NCI-H2029 treated with DMSO at 0.1 percent for 48 hours (cell line): ENCODE results near the gene CLIP2.
"Not testable (repeated sequence)": the region's sequence is repeated elsewhere in the genome, so short reads cannot be mapped to it uniquely, and the experiment has no call there.

ENCODE experiments used
- DNase-seq: peaks from one replicate; lab custom pipeline; 2025; lab: John Stamatoyannopoulos, UW

CLIP2 gene

GRCh38 chr7:74297516-74298233 is 8.5 kb downstream of the CLIP2 start:
- no peak for DNase-seq

GRCh38 chr7:74299401-74299800 is 10.2 kb downstream of the CLIP2 start:
- no peak for DNase-seq

DNA sequence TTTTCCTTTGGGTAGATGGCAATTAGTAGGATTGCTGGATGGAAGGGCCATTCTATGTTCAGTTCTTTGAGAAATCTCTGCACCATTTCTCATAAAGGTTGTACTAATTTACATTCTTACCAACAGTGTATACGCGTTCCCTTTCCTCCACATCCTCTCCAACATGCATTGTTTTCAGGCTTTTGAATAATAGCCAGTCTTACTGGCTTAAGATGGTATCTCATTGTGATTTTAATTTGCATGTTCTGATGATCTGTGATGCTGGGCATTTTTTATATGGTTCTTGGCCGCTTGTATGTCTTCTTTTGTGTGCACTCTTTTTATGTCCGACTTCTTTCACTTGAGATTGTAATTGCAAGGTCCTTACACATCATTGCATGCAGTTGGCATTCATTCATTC is 11.7 kb downstream of the CLIP2 start:
- DNase-seq = no peak

- DNase-seq = no peak
These were observed 13.6 kb downstream of the CLIP2 start for GRCh38 chr7:74302745-74303221.

GRCh38 chr7:74304550-74304949 is 15.3 kb downstream of the CLIP2 start:
- DNase-seq = no peak

GRCh38 chr7:74306004-74306729 is 17.0 kb downstream of the CLIP2 start:
- DNase-seq = no peak

GRCh38 chr7:74306730-74307469 is 17.7 kb downstream of the CLIP2 start:
- no peak for DNase-seq

DNA sequence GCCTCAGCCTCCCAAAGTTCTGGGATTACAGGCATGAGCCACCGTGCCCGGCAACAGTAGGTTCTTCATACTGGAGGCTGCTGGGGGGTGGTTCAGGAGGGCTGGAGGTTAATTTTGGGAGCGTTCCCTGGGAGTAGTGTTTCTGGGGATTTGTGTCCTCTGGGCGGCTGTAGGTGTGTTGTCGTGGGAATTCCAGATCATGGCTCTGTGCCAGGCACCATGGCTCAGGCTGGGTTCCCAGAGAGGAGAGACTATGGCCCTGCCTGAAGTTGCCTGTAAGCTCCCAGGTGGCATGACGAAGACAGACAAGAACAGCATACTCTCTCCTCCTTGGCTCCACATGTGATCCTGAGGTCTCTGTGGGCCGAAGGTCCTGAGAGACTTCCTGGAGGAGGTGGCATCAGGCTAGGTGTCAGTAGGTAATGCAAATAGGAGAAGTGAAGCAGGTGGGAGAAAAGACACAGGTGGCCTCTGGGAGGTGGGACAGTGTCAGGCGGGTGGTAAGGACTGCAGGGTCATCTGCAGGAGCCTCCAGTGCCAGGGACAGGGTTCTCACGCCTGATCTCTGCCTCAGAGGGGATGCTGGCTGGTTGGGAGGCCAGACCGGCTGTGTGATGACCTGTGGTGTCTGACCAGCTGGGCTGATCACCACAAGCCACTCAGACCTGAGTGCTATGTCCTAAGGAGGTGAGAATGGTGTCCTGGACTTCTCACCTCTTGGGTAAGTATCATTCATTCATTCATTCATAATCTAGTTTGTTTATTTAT is 18.7 kb downstream of the CLIP2 start:
- DNase-seq = no peak

GRCh38 chr7:74309181-74309580 is 20.0 kb downstream of the CLIP2 start:
- no peak for DNase-seq

- no peak for DNase-seq
These were observed 22.1 kb downstream of the CLIP2 start for GRCh38 chr7:74311305-74311744.

- no peak for DNase-seq
These were observed 23.3 kb downstream of the CLIP2 start for GRCh38 chr7:74312418-74313028.

- DNase-seq = not testable (repeated sequence)
These were observed 26.7 kb downstream of the CLIP2 start for GRCh38 chr7:74315891-74316290.

DNA sequence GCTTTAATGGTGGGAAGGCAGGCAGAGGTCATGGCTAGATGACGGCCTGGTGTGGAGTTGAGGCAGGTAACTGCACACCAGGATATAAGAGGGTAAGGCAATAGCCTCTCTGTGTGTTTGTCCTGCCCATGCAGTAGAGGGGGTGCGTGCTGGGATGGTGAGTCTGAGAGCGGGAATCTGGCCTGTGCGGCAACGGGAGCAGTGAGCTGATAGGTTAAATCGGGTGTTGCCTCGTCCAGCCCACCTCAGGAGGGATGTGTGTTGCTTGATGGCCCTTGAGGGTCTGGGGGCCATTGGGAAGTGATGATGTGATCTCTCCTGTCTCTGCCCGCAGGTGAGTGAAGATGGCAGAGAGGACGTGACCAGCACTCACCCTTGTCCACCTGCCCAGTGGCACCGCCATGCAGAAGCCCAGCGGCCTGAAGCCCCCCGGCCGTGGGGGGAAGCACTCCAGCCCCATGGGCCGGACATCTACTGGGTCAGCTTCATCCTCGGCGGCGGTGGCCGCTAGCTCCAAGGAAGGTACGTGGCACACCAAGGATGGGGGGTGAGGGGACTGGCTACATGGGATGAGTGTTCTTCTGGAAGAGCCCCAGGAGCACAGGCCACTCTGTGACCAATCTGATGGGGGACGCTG is 28.1 kb downstream of the CLIP2 start:
- DNase-seq = no peak

DNA sequence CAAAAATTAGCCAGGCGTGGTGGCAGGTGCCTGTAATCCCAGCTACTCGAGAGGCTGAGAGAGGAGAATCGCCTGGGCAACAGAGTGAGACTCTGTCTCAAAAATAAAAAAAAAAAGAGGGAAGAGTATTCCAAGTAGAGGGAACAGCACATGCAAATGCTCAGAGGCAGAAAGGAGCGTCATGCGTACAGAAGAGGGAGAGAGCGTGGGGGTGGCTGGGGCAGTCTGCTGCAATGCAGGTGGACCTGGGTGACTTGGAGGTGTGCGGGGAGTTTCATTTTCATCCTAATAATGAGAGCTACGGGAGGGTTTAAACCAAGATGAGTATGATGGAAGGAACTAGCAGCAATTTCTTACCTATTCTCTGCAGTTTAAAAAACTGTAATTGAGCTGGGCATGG is 28.8 kb downstream of the CLIP2 start:
- DNase-seq = no peak

- DNase-seq = no peak
These were observed 31.5 kb downstream of the CLIP2 start for GRCh38 chr7:74320645-74321221.

GRCh38 chr7:74322892-74323291 is 33.7 kb downstream of the CLIP2 start:
- DNase-seq = not testable (repeated sequence)

GRCh38 chr7:74324531-74325209 is 35.5 kb downstream of the CLIP2 start:
- no peak for DNase-seq

- no peak for DNase-seq
These were observed 36.0 kb downstream of the CLIP2 start for GRCh38 chr7:74325210-74325565.

GRCh38 chr7:74329225-74329624 is 40.0 kb downstream of the CLIP2 start:
- no peak for DNase-seq
